Stimulated activated CD4-positive, alpha-beta T cell treated with anti-CD3 and anti-CD28 coated beads, Interleukin-2, amount 100 ng/mL, for 48 hours (primary cell): ENCODE results near the gene CCT2.
"Not testable (repeated sequence)": the region's sequence is repeated elsewhere in the genome, so short reads cannot be mapped to it uniquely, and the experiment has no call there.

Experiments
- DNase-seq, 2 donors: peaks; one replicate each; pipeline ENCODE4 v3.0.0-alpha.2; 2020

Gene CCT2

GRCh38 chr12:69595689-69596088, 10.4 kb downstream of the CCT2 start:
- DNase-seq: no peak

- DNase-seq: no peak
Measured at GRCh38 chr12:69598174-69598753, 13.0 kb downstream of the CCT2 start.

GRCh38 chr12:69600804-69601203, 15.5 kb downstream of the CCT2 start:
- no peak for DNase-seq

GRCh38 chr12:69601962-69602685, 16.9 kb downstream of the CCT2 start:
- no peak for DNase-seq

- DNase-seq: no peak
Measured at GRCh38 chr12:69602954-69603353, 17.7 kb downstream of the CCT2 start.

GRCh38 chr12:69603556-69603955, 18.3 kb downstream of the CCT2 start:
- not testable (repeated sequence) for DNase-seq

- DNase-seq: not testable (repeated sequence)
Measured at GRCh38 chr12:69604275-69604674, 19.0 kb downstream of the CCT2 start.

GRCh38 chr12:69608114-69608513, 22.9 kb downstream of the CCT2 start:
- no peak for DNase-seq

- no peak for DNase-seq
Measured at GRCh38 chr12:69610126-69610525, 24.9 kb downstream of the CCT2 start.

- no peak for DNase-seq
Measured at GRCh38 chr12:69610729-69611128, 25.5 kb downstream of the CCT2 start, which contains the start of gene LRRC10. Gene LRRC10 (minus strand): TSS chr12:69610907. CDS start chr12:69610838, 69 bp downstream.

- no peak for DNase-seq
Measured at GRCh38 chr12:69613351-69613750, 28.1 kb downstream of the CCT2 start.

- no peak for DNase-seq
Measured at GRCh38 chr12:69616025-69616424, 30.8 kb downstream of the CCT2 start.

GRCh38 chr12:69619050-69619449, 33.8 kb downstream of the CCT2 start:
- DNase-seq: no peak

GRCh38 chr12:69620077-69620476, 34.8 kb downstream of the CCT2 start:
- DNase-seq: no peak

- no peak for DNase-seq
Measured at GRCh38 chr12:69620921-69621320, 35.7 kb downstream of the CCT2 start.

GRCh38 chr12:69621551-69621950, 36.3 kb downstream of the CCT2 start:
- DNase-seq: no peak

GRCh38 chr12:69623970-69624369, 38.7 kb downstream of the CCT2 start:
- DNase-seq: no peak

GRCh38 chr12:69627501-69627900, 42.2 kb downstream of the CCT2 start:
- no peak for DNase-seq

GRCh38 chr12:69630191-69630590, 44.9 kb downstream of the CCT2 start:
- no peak for DNase-seq

- DNase-seq: no peak
Measured at GRCh38 chr12:69633061-69633460, 47.8 kb downstream of the CCT2 start.

- DNase-seq: peak; percentile 61 to 65
Measured at GRCh38 chr12:69639400-69640016, 54.2 kb downstream of the CCT2 start.

GRCh38 chr12:69641546-69641945, 56.3 kb downstream of the CCT2 start:
- no peak for DNase-seq

GRCh38 chr12:69642531-69642930, 57.3 kb downstream of the CCT2 start:
- DNase-seq: no peak

- no peak for DNase-seq
Measured at GRCh38 chr12:69644511-69644910, 59.3 kb downstream of the CCT2 start.
